ENCODE data around the gene TRABD.

DNA sequence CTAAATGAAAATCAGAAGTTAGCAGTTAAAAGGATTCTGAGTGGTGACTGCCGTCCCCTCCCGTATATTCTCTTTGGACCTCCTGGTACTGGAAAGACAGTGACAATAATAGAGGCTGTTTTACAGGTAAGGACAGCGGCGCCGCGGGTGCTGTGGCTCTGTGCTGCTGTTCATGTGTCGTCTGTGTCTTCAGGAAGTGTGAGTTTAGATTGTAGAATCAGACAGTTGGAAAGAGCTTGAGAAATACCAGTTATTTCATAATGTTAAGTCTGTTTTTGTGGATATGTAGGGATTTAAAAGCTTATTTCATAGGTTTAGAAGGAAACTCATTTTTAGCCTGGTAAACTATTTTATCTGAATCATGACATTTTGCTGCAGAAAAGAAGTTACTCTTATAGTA, 42.6 kb upstream of the TRABD start:
- TF ChIP-seq RAD21 (IDR thresholded peaks at IDR 0.05; ENCODE audit: low read length), result no peak
- no peak for TF ChIP-seq EP300 (IDR thresholded peaks at IDR 0.05; ENCODE audit: borderline replicate concordance in 1 of 2, low read depth in 1 of 2, low read length in 1 of 2)
- no peak for TF ChIP-seq FOXJ3 (CRISPR knock-in tag; IDR thresholded peaks at IDR 0.05)
- TF ChIP-seq, protein P1, sequence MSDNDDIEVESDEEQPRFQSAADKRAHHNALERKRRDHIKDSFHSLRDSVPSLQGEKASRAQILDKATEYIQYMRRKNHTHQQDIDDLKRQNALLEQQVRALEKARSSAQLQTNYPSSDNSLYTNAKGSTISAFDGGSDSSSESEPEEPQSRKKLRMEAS (IDR thresholded peaks at IDR 0.05; ENCODE audit: low read depth), result no peak
- TF ChIP-seq, protein P2, sequence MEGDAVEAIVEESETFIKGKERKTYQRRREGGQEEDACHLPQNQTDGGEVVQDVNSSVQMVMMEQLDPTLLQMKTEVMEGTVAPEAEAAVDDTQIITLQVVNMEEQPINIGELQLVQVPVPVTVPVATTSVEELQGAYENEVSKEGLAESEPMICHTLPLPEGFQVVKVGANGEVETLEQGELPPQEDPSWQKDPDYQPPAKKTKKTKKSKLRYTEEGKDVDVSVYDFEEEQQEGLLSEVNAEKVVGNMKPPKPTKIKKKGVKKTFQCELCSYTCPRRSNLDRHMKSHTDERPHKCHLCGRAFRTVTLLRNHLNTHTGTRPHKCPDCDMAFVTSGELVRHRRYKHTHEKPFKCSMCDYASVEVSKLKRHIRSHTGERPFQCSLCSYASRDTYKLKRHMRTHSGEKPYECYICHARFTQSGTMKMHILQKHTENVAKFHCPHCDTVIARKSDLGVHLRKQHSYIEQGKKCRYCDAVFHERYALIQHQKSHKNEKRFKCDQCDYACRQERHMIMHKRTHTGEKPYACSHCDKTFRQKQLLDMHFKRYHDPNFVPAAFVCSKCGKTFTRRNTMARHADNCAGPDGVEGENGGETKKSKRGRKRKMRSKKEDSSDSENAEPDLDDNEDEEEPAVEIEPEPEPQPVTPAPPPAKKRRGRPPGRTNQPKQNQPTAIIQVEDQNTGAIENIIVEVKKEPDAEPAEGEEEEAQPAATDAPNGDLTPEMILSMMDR (IDR thresholded peaks at IDR 0.05), result no peak
- TF ChIP-seq, protein P3, sequence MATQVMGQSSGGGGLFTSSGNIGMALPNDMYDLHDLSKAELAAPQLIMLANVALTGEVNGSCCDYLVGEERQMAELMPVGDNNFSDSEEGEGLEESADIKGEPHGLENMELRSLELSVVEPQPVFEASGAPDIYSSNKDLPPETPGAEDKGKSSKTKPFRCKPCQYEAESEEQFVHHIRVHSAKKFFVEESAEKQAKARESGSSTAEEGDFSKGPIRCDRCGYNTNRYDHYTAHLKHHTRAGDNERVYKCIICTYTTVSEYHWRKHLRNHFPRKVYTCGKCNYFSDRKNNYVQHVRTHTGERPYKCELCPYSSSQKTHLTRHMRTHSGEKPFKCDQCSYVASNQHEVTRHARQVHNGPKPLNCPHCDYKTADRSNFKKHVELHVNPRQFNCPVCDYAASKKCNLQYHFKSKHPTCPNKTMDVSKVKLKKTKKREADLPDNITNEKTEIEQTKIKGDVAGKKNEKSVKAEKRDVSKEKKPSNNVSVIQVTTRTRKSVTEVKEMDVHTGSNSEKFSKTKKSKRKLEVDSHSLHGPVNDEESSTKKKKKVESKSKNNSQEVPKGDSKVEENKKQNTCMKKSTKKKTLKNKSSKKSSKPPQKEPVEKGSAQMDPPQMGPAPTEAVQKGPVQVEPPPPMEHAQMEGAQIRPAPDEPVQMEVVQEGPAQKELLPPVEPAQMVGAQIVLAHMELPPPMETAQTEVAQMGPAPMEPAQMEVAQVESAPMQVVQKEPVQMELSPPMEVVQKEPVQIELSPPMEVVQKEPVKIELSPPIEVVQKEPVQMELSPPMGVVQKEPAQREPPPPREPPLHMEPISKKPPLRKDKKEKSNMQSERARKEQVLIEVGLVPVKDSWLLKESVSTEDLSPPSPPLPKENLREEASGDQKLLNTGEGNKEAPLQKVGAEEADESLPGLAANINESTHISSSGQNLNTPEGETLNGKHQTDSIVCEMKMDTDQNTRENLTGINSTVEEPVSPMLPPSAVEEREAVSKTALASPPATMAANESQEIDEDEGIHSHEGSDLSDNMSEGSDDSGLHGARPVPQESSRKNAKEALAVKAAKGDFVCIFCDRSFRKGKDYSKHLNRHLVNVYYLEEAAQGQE (IDR thresholded peaks at IDR 0.05; ENCODE audit: low read depth, low read length), result no peak
- no peak for TF ChIP-seq YY1 (IDR thresholded peaks at IDR 0.05; ENCODE audit: low read depth)

Measured in SK-N-SH (cell line).